HG03378 (cell line): Measurements from ENCODE around the gene MTCL1.

Source experiments
- ATAC-seq: cut with Tn5 transposase; IDR thresholded peaks from one replicate; pipeline ENCODE4 v1.9.1; 2021; ENCODE audit warnings: mild to moderate bottlenecking, moderate library complexity; ENCODE audit not compliant: unreplicated experiment

MTCL1 gene

GRCh38 chr18:8705238-8705960 lies at the start of gene MTCL1:
TSS of gene MTCL1 (plus strand) at chr18:8705556. CDS start at chr18:8705661, 105 bp downstream.
- peak; percentile 38 for ATAC-seq

- ATAC-seq: no peak
Observed at GRCh38 chr18:8656232-8656631, 49.1 kb upstream of the MTCL1 start.

- ATAC-seq: no peak
Observed at GRCh38 chr18:8657050-8657820, 48.1 kb upstream of the MTCL1 start.

GRCh38 chr18:8657873-8658470 lies 47.4 kb upstream of the MTCL1 start:
- ATAC-seq: no peak

- no peak for ATAC-seq
Observed at GRCh38 chr18:8658858-8659485, 46.4 kb upstream of the MTCL1 start.

- ATAC-seq: no peak
Observed at GRCh38 chr18:8659609-8660242, 45.6 kb upstream of the MTCL1 start.

- no peak for ATAC-seq
Observed at GRCh38 chr18:8660316-8660715, 45.0 kb upstream of the MTCL1 start.

- ATAC-seq: no peak
Observed at GRCh38 chr18:8661754-8662559, 43.4 kb upstream of the MTCL1 start.

GRCh38 chr18:8662560-8663255 lies 42.6 kb upstream of the MTCL1 start:
- no peak for ATAC-seq

GRCh38 chr18:8667846-8668245 lies 37.5 kb upstream of the MTCL1 start:
- no peak for ATAC-seq

GRCh38 chr18:8668381-8668780 lies 37.0 kb upstream of the MTCL1 start:
- no peak for ATAC-seq

GRCh38 chr18:8669571-8669970 lies 35.8 kb upstream of the MTCL1 start:
- no peak for ATAC-seq

- ATAC-seq: peak; percentile 79
Observed at GRCh38 chr18:8673256-8674209, 31.8 kb upstream of the MTCL1 start.

GRCh38 chr18:8675057-8675456 lies 30.3 kb upstream of the MTCL1 start:
- ATAC-seq: no peak

- no peak for ATAC-seq
Observed at GRCh38 chr18:8681196-8681595, 24.2 kb upstream of the MTCL1 start.

- ATAC-seq: no peak
Observed at GRCh38 chr18:8684577-8684976, 20.8 kb upstream of the MTCL1 start.

- ATAC-seq: no peak
Observed at GRCh38 chr18:8685141-8685913, 20.0 kb upstream of the MTCL1 start.

- no peak for ATAC-seq
Observed at GRCh38 chr18:8685914-8686216, 19.5 kb upstream of the MTCL1 start.
